Natural killer cell (primary cell): ENCODE data around the gene FAHD1. TPM values are rescaled to one million over a fixed set of nuclear protein-coding genes. Genes with fewer than 3 reads are reported as not detected.

Source experiments
- ATAC-seq, 3 donors: fragments of 150-1000 bp in 2 of 3; fragments of 200-7000 bp in 1 of 3; cut with Tn5 transposase; 1 replicate in 1 of 3; 2 replicates in 2 of 3; pipeline ENCODE4 v1.10.0; 2021; ENCODE audit warnings: mild to moderate bottlenecking in 2 of 3, moderate library complexity in 2 of 3
- DNase-seq, 2 donors: peaks; one replicate each; pipeline versions ENCODE4 v3.0.0 to v3.0.0-alpha.2; 2013 to 2021; ENCODE audit warnings: mixed read lengths in 1 of 2
- H3K27ac ChIP-seq: one replicate; pipeline ENCODE4 v1.5.1; 2013; ENCODE audit warnings: mild to moderate bottlenecking, low read length
- H3K27me3 ChIP-seq: one replicate; pipeline ENCODE4 v1.6.1; 2013; ENCODE audit warnings: low read length; ENCODE audit not compliant: control insufficient read depth, insufficient read depth
- H3K36me3 ChIP-seq: one replicate; pipeline ENCODE4 v1.6.1; 2013; ENCODE audit warnings: low read length; ENCODE audit not compliant: control insufficient read depth, insufficient read depth
- H3K4me1 ChIP-seq: one replicate; pipeline ENCODE4 v1.6.1; 2013; ENCODE audit warnings: low read length; ENCODE audit not compliant: control insufficient read depth, insufficient read depth
- H3K4me3 ChIP-seq: one replicate; pipeline ENCODE4 v1.5.1; 2013; ENCODE audit warnings: low read length
- H3K9me3 ChIP-seq: one replicate; pipeline ENCODE4 v1.6.1; 2013; ENCODE audit warnings: low read length; ENCODE audit not compliant: control insufficient read depth, insufficient read depth
- H3K27ac Mint-ChIP-seq, 2 donors: one replicate each; pipeline ENCODE4 v1.8.0; 2022; ENCODE audit warnings: mild to moderate bottlenecking in 2 of 2, mixed read lengths in 2 of 2, moderate library complexity in 1 of 2
- H3K27me3 Mint-ChIP-seq, 2 donors: one replicate each; pipeline ENCODE4 v1.8.0; 2022; ENCODE audit warnings: low read depth in 2 of 2, mixed read lengths in 2 of 2
- H3K36me3 Mint-ChIP-seq: one replicate; pipeline ENCODE4 v1.8.0; 2022; ENCODE audit warnings: mixed read lengths
- H3K4me1 Mint-ChIP-seq, 2 donors: one replicate each; pipeline ENCODE4 v1.8.0; 2022; ENCODE audit warnings: mixed read lengths in 2 of 2
- H3K4me3 Mint-ChIP-seq: one replicate; pipeline ENCODE4 v1.8.0; 2022; ENCODE audit warnings: mild to moderate bottlenecking, moderate library complexity, mixed read lengths
- H3K9me3 Mint-ChIP-seq, 2 donors: one replicate each; pipeline ENCODE4 v1.8.0; 2022; ENCODE audit warnings: mixed read lengths in 2 of 2
- WGBS: methylation state at CpG from one replicate; pipeline ENCODE4 v1.1.7; 2013; ENCODE audit warnings: missing lambda C conversion rate; ENCODE audit not compliant: insufficient coverage; 5-methylcytosine and 5-hydroxymethylcytosine counted together
- intact Hi-C: fragments of 100-400 bp; cut with micrococcal nuclease; formaldehyde crosslinking; loops from one replicate; pipeline ENCODE4 v1.14.2; 2022
- total RNA-seq, 4 donors: library from RNA; stranded (reverse); fragments of 120-200 nt in 1 of 4; gene quantifications; one replicate each; pipeline versions ENCODE4 v1.2.3 to v1.2.4, GENCODE V29; 2013 to 2022
- TF ChIP-seq, protein P1 (sequence below): fragments of 200-600 bp; IDR thresholded peaks from one replicate; pipeline ENCODE4 v1.8.0; 2022; ENCODE audit warnings: antibody characterized with exemption

FAHD1 gene
- total RNA-seq, 3 donors from 2014 or later (not counting 1 experiment from before 2014, with no cell fraction given): 5.3 to 10.6 (median 7.4) TPM

DNA sequence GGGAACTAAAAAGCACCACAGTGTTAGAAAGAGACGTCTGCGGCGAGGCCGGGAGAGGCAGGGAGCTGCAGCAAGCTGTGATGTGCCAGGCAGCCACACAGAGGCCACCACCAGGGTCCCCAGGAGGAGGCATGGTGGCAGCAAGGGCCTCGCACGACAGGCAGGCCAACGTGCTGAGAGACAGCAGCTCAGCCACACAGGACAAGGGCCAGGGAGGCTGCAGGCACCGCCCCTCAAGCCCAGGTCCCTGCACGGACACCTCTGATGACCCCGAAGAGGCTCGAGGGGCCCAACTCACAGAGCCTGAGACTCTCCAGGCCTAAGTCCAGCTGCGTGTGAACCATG, 6.1 kb upstream of the FAHD1 start:
- H3K9me3 Mint-ChIP-seq: no peaks in the 10 kb centered on the region
- no peaks in the 10 kb centered on the region for H3K9me3 ChIP-seq
- WGBS: 95% methylated on average over 12 of the region's 12 CpGs
- no peak overlapping the region for H3K27ac Mint-ChIP-seq
- H3K36me3 Mint-ChIP-seq: no peaks in the 10 kb centered on the region
- H3K4me1 Mint-ChIP-seq: peaks cover 0 to 11% of the 10 kb centered on the region in 2 donors
- H3K36me3 ChIP-seq: peaks cover 45% of the 10 kb centered on the region
- H3K4me1 ChIP-seq: peaks cover 12% of the 10 kb centered on the region
- TF ChIP-seq, protein P1, sequence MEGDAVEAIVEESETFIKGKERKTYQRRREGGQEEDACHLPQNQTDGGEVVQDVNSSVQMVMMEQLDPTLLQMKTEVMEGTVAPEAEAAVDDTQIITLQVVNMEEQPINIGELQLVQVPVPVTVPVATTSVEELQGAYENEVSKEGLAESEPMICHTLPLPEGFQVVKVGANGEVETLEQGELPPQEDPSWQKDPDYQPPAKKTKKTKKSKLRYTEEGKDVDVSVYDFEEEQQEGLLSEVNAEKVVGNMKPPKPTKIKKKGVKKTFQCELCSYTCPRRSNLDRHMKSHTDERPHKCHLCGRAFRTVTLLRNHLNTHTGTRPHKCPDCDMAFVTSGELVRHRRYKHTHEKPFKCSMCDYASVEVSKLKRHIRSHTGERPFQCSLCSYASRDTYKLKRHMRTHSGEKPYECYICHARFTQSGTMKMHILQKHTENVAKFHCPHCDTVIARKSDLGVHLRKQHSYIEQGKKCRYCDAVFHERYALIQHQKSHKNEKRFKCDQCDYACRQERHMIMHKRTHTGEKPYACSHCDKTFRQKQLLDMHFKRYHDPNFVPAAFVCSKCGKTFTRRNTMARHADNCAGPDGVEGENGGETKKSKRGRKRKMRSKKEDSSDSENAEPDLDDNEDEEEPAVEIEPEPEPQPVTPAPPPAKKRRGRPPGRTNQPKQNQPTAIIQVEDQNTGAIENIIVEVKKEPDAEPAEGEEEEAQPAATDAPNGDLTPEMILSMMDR: no peak
- H3K27me3 Mint-ChIP-seq: no peaks in the 10 kb centered on the region
- ATAC-seq (no peak), DNase-seq (no peak)
- intact Hi-C loops: no loop called here
- H3K4me3 Mint-ChIP-seq: no peak overlapping the region
- no peaks in the 10 kb centered on the region for H3K27me3 ChIP-seq
- no peak overlapping the region for H3K27ac ChIP-seq
- no peak overlapping the region for H3K4me3 ChIP-seq

DNA sequence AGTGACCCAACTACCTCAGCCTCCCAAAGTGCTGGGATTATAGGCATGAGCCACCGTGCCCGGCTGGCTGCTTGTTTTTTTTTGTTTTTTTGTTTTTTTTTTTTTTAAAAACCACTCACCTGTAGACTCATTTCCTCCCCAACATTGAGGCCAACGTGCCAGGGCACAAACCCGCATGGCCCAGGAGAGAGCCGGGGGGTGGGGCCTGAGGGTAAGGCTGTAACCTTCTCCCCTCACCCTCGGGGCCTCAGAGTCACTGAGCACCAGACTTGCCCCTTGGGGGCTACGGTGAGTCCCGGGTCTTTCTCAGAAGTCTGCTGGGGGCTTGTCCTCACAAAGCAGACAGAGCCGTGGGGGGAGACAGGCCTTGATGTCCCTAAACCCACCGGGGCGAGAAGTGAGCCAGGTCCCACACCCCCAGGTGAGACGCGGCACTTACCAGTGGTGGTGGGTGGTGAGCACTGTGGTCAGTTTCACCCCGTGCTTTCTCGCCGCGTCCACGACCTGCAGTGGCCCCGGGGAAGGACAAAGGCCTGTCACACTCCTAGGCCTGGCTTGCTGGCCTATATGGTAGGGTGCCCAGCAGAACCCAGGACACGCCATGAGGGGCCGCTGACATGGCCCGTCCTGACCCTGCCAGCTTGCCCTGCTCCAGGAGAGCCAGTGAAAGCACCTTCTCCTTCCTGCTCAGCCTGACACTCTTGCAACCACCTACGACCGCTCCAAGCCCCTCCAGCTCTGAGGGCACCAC, 5.0 kb upstream of the FAHD1 start:
- H3K4me1 ChIP-seq: peaks cover 13% of the 10 kb centered on the region
- no peak overlapping the region for H3K27ac Mint-ChIP-seq
- H3K4me1 Mint-ChIP-seq: peaks cover under 1 to 15% of the 10 kb centered on the region in 2 donors
- no peak for ATAC-seq
- H3K27ac ChIP-seq: no peak overlapping the region
- 94% methylated on average over 22 of the region's 24 CpGs for WGBS
- no peaks in the 10 kb centered on the region for H3K9me3 ChIP-seq
- no peaks in the 10 kb centered on the region for H3K9me3 Mint-ChIP-seq
- H3K4me3 ChIP-seq: no peak overlapping the region
- H3K27me3 ChIP-seq: no peaks in the 10 kb centered on the region
- no peaks in the 10 kb centered on the region for H3K27me3 Mint-ChIP-seq
- no peak overlapping the region for H3K4me3 Mint-ChIP-seq
- H3K36me3 ChIP-seq: peaks cover 36% of the 10 kb centered on the region
- TF ChIP-seq, protein P1: no peak
- no peak for DNase-seq
- intact Hi-C loops: no loop called here
- H3K36me3 Mint-ChIP-seq: no peaks in the 10 kb centered on the region

DNA sequence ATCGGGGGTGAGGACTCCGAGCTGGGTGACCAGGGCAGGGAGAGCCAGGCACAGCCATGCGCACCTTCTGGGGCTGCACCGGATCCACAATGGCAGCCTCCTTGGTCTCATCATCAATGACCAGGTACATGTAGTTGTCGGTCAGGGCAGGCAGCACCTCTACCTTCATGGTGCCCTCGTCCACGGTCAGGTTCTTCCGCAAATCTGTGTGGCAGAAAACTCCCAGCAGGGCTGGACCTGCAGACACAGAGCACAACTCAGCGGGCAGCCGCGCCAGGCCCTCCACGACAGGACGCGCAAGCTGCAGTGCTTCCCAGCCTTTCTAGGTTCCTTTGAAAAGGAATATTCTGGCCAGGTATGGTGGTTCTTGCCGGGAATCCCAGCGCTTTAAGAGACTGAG, 4.2 kb upstream of the FAHD1 start:
- no peak for ATAC-seq
- DNase-seq: no peak
- Histone ChIP-seq H3K27me3 (no peaks in the 10 kb centered on the region), H3K27ac (no peak overlapping the region), H3K9me3 (no peaks in the 10 kb centered on the region), H3K36me3 (peaks cover 32% of the 10 kb centered on the region), H3K4me3 (no peak overlapping the region), H3K4me1 (peaks cover 20% of the 10 kb centered on the region)
- Mint-ChIP-seq H3K27ac (no peak overlapping the region), H3K36me3 (no peaks in the 10 kb centered on the region), H3K4me1 (peaks cover 8 to 22% of the 10 kb centered on the region in 2 donors), H3K9me3 (no peaks in the 10 kb centered on the region), H3K4me3 (no peak overlapping the region), H3K27me3 (no peaks in the 10 kb centered on the region)
- 95% methylated on average over 16 of the region's 16 CpGs for WGBS
- intact Hi-C loops: no loop called here
- TF ChIP-seq, protein P1: no peak

DNA sequence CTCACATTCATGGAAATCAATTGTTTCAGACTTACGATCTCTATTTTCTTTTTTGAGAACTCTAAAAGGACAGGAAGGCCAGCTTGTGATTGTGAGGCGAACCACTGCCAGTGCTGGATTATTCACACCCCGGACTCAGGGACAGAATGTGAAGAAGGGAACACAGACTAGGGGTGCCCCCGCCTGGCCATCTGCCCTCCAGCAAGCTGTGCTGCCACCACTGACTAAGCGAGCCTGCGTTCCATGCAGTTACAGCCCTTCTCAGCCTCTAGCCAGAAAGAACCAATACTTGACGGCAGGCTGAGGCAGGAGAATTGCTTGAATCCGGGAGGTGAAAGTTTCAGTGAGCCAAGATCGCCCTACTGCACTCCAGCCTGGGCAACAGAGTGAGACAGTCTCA, 3.2 kb upstream of the FAHD1 start:
- H3K4me3 ChIP-seq: no peak overlapping the region
- Mint-ChIP-seq H3K36me3 (no peaks in the 10 kb centered on the region), H3K9me3 (no peaks in the 10 kb centered on the region), H3K4me3 (no peak overlapping the region), H3K4me1 (peaks cover 9 to 23% of the 10 kb centered on the region in 2 donors), H3K27ac (no peak overlapping the region), H3K27me3 (no peaks in the 10 kb centered on the region)
- 91% methylated on average over 9 of the region's 9 CpGs for WGBS
- H3K36me3 ChIP-seq: peaks cover 31% of the 10 kb centered on the region
- no peak for ATAC-seq
- H3K4me1 ChIP-seq: peaks cover 23% of the 10 kb centered on the region
- TF ChIP-seq, protein P1: no peak
- no peaks in the 10 kb centered on the region for H3K9me3 ChIP-seq
- H3K27ac ChIP-seq: no peak overlapping the region
- no peak for DNase-seq
- H3K27me3 ChIP-seq: no peaks in the 10 kb centered on the region
- intact Hi-C loops: no loop called here
